H9 (cell line): ENCODE results near the gene IL3. TPM values are rescaled to one million over a fixed set of nuclear protein-coding genes. Genes with fewer than 3 reads are reported as not detected.

Experiments used
- DNase-seq: peaks from one replicate; pipeline ENCODE4 v3.0.0-alpha.2; 2017
- H2AFZ ChIP-seq: one replicate; pipeline ENCODE4 v1.6.1; 2013; ENCODE audit warnings: mild to moderate bottlenecking, low read length, control low read depth, moderate library complexity
- H2AK5ac ChIP-seq: 2 replicates; pipeline ENCODE4 v1.6.1; 2013; ENCODE audit warnings: low read length, control low read depth, mixed read lengths; ENCODE audit not compliant: insufficient read length
- H2BK120ac ChIP-seq: one replicate; pipeline ENCODE4 v1.6.1; 2013; ENCODE audit warnings: low read depth, mild to moderate bottlenecking, low read length, control low read depth, inconsistent platforms; ENCODE audit not compliant: poor library complexity, severe bottlenecking
- H2BK12ac ChIP-seq: 2 replicates; pipeline ENCODE4 v1.6.1; 2013; ENCODE audit warnings: low read length, control low read depth, mixed read lengths, low read depth; ENCODE audit not compliant: insufficient read length
- H2BK15ac ChIP-seq: 2 replicates; pipeline ENCODE4 v1.6.1; 2013; ENCODE audit warnings: low read depth, low read length, control low read depth
- H2BK20ac ChIP-seq: one replicate; pipeline ENCODE4 v1.6.1; 2013; ENCODE audit warnings: low read depth, mild to moderate bottlenecking, low read length, control low read depth, inconsistent platforms; ENCODE audit not compliant: poor library complexity, severe bottlenecking
- H2BK5ac ChIP-seq: 2 replicates; pipeline ENCODE4 v1.6.1; 2013; ENCODE audit warnings: low read length, control low read depth, mixed read lengths; ENCODE audit not compliant: insufficient read length
- H3K14ac ChIP-seq: 2 replicates; pipeline ENCODE4 v1.6.1; 2013; ENCODE audit warnings: low read length, control low read depth; ENCODE audit not compliant: insufficient read depth
- H3K18ac ChIP-seq: 2 replicates; pipeline ENCODE4 v1.6.1; 2013; ENCODE audit warnings: low read depth, mild to moderate bottlenecking, mixed read lengths, low read length, control low read depth; ENCODE audit not compliant: insufficient read length
- H3K23ac ChIP-seq: 2 replicates; pipeline ENCODE4 v1.6.1; 2013; ENCODE audit warnings: low read length, control low read depth, mixed read lengths, low read depth; ENCODE audit not compliant: insufficient read length
- H3K23me2 ChIP-seq: 2 replicates; pipeline ENCODE4 v1.6.1; 2013; ENCODE audit warnings: low read depth, mild to moderate bottlenecking, mixed read lengths, low read length, control low read depth; ENCODE audit not compliant: insufficient read length, poor library complexity, severe bottlenecking
- H3K27ac ChIP-seq: 2 replicates; pipeline ENCODE4 v1.5.1; 2013; ENCODE audit warnings: low read length, control low read depth, mixed read lengths, low read depth; ENCODE audit not compliant: insufficient read length
- H3K27me3 ChIP-seq: 2 replicates; pipeline ENCODE4 v1.6.1; 2013; ENCODE audit warnings: low read length, control low read depth, inconsistent platforms; ENCODE audit not compliant: insufficient read depth
- H3K4ac ChIP-seq: 2 replicates; pipeline ENCODE4 v1.6.1; 2013; ENCODE audit warnings: low read depth, mild to moderate bottlenecking, control low read depth, inconsistent platforms, low read length, moderate library complexity
- H3K4me1 ChIP-seq: 2 replicates; pipeline ENCODE4 v1.6.1; 2013; ENCODE audit warnings: low read length, control low read depth, inconsistent platforms; ENCODE audit not compliant: insufficient read depth
- H3K4me2 ChIP-seq: 2 replicates; pipeline ENCODE4 v1.6.1; 2013; ENCODE audit warnings: low read length, control low read depth, mixed read lengths; ENCODE audit not compliant: insufficient read length, insufficient read depth
- H3K56ac ChIP-seq: 2 replicates; pipeline ENCODE4 v1.6.1; 2013; ENCODE audit warnings: low read depth, mild to moderate bottlenecking, mixed read lengths, low read length, control low read depth; ENCODE audit not compliant: insufficient read length
- H3K79me1 ChIP-seq: 2 replicates; pipeline ENCODE4 v1.6.1; 2013; ENCODE audit warnings: low read depth, mild to moderate bottlenecking, moderate library complexity, low read length, control low read depth, inconsistent platforms; ENCODE audit not compliant: insufficient read depth, poor library complexity, severe bottlenecking
- H3K79me2 ChIP-seq: 2 replicates; pipeline ENCODE4 v1.6.1; 2013; ENCODE audit warnings: low read length, control low read depth, inconsistent platforms; ENCODE audit not compliant: insufficient read depth
- H3K9ac ChIP-seq: 2 replicates; pipeline ENCODE4 v1.6.1; 2013; ENCODE audit warnings: low read length, control low read depth, mixed read lengths; ENCODE audit not compliant: insufficient read length; ENCODE audit errors: extremely low read depth
- H3K9me3 ChIP-seq: one replicate; pipeline ENCODE4 v1.6.1; 2013; ENCODE audit warnings: low read depth, low read length, inconsistent platforms; ENCODE audit not compliant: control insufficient read depth
- H3T11ph ChIP-seq: one replicate; pipeline ENCODE4 v1.6.1; 2013; ENCODE audit warnings: mild to moderate bottlenecking, low read length, control low read depth, inconsistent platforms
- H4K20me1 ChIP-seq: one replicate; pipeline ENCODE4 v1.6.1; 2013; ENCODE audit not compliant: control insufficient read depth, insufficient read length, insufficient read depth
- H4K5ac ChIP-seq: 2 replicates; pipeline ENCODE4 v1.6.1; 2013; ENCODE audit warnings: low read depth, mild to moderate bottlenecking, mixed read lengths, low read length, control low read depth; ENCODE audit not compliant: insufficient read length
- H4K8ac ChIP-seq: replicated peaks from 2 replicates; pipeline ENCODE4 v1.6.1; 2013; ENCODE audit warnings: low read length, control low read depth, mixed read lengths, low read depth; ENCODE audit not compliant: insufficient read length
- H4K91ac ChIP-seq: 2 replicates; pipeline ENCODE4 v1.6.1; 2013; ENCODE audit warnings: low read depth, mild to moderate bottlenecking, moderate library complexity, mixed read lengths, low read length, control low read depth; ENCODE audit not compliant: insufficient read length
- H3K27ac Mint-ChIP-seq, 3 experiments: 2 replicates in 2 of 3; 3 replicates in 1 of 3; pipeline ENCODE4 v1.8.0; 2020 to 2021; ENCODE audit warnings: mixed read lengths in 3 of 3, mild to moderate bottlenecking in 1 of 3, moderate library complexity in 1 of 3
- H3K27me3 Mint-ChIP-seq: 2 replicates; pipeline ENCODE4 v1.8.0; 2021; ENCODE audit warnings: low read depth, mild to moderate bottlenecking, moderate library complexity, mixed read lengths
- H3K36me3 Mint-ChIP-seq, 3 experiments: 2 replicates in 2 of 3; 3 replicates in 1 of 3; pipeline ENCODE4 v1.8.0; 2020 to 2021; ENCODE audit warnings: low read depth in 3 of 3, mixed read lengths in 3 of 3; ENCODE audit not compliant: insufficient read depth in 1 of 3
- H3K4me1 Mint-ChIP-seq, 2 experiments: 2 replicates each; pipeline ENCODE4 v1.8.0; 2020; ENCODE audit warnings: mixed read lengths in 2 of 2
- H3K4me3 Mint-ChIP-seq, 2 experiments: 2 replicates in 1 of 2; 3 replicates in 1 of 2; pipeline ENCODE4 v1.8.0; 2020 to 2021; ENCODE audit warnings: mild to moderate bottlenecking in 2 of 2, mixed read lengths in 2 of 2, moderate library complexity in 1 of 2
- H3K9me3 Mint-ChIP-seq, 2 experiments: 2 replicates in 1 of 2; 3 replicates in 1 of 2; pipeline ENCODE4 v1.8.0; 2020; ENCODE audit warnings: mild to moderate bottlenecking in 2 of 2, mixed read lengths in 2 of 2, moderate library complexity in 1 of 2
- CTCF ChIP-seq: fragments of 200-600 bp; sonication (generic); conservative IDR thresholded peaks from 3 replicates; pipeline ENCODE4 v1.8.0; 2021; ENCODE audit warnings: antibody characterized with exemption, mild to moderate bottlenecking
- WGBS: extraction: QIAGEN DNeasy Blood & Tissue Kit; methylation state at CpG from one replicate; pipeline ENCODE4 v1.1.7; 2013; ENCODE audit warnings: missing lambda C conversion rate, low lambda C conversion rate, mixed read lengths; ENCODE audit not compliant: insufficient read length; ENCODE audit errors: extremely low coverage; 5-methylcytosine and 5-hydroxymethylcytosine counted together
- total RNA-seq: library from RNA; stranded (reverse); gene quantifications from 2 replicates; pipeline ENCODE4 v1.2.1, GENCODE V29; 2021

IL3 gene
- total RNA-seq, 1 experiment from 2014 or later: not detected

GRCh38 chr5:132099905-132100304 lies 39.5 kb downstream of the IL3 start:
- Histone ChIP-seq H3K14ac (no peak overlapping the region), H3K27me3 (no peaks in the 10 kb centered on the region), H3K9me3 (no peaks in the 10 kb centered on the region), H3K4ac (no peak overlapping the region), H4K5ac (no peak overlapping the region), H3K79me1 (no peaks in the 10 kb centered on the region), H4K8ac (no peak overlapping the region), H3T11ph (no peak overlapping the region), H2BK12ac (no peak overlapping the region), H2BK5ac (no peak overlapping the region), H3K27ac (no peak overlapping the region), H2BK120ac (no peak overlapping the region), H3K18ac (no peak overlapping the region), H3K4me2 (no peak overlapping the region), H4K20me1 (no peaks in the 10 kb centered on the region), H3K23me2 (no peaks in the 10 kb centered on the region), H3K4me1 (no peaks in the 10 kb centered on the region), H3K79me2 (no peaks in the 10 kb centered on the region), H2AK5ac (no peak overlapping the region), H3K56ac (no peak overlapping the region), H3K9ac (no peak overlapping the region), H3K23ac (no peak overlapping the region), H4K91ac (no peak overlapping the region), H2AFZ (no peak overlapping the region), H2BK15ac (no peak overlapping the region), H2BK20ac (no peak overlapping the region)
- no peaks in the 10 kb centered on the region for H3K36me3 Mint-ChIP-seq
- H3K27ac Mint-ChIP-seq: no peak overlapping the region
- no peaks in the 10 kb centered on the region; the same call in 1 of the 2 replicates for H3K27me3 Mint-ChIP-seq
- no peak for TF ChIP-seq CTCF
- no CpG with 5 or more reads among the region's 3 CpGs for WGBS
- H3K4me3 Mint-ChIP-seq: no peak overlapping the region
- no peaks in the 10 kb centered on the region for H3K4me1 Mint-ChIP-seq
- H3K9me3 Mint-ChIP-seq: no peaks in the 10 kb centered on the region
- no peak for DNase-seq
